Endothelial cell of umbilical vein (primary cell): ENCODE results near the gene JAZF1. TPM values are rescaled to one million over a fixed set of nuclear protein-coding genes. Genes with fewer than 3 reads are reported as not detected.

Experiments
- BruUV-seq: library from RNA; stranded (reverse); fragments of 400-500 nt; replicated peaks from 2 replicates; lab custom pipeline; 2021; lab: Mats Ljungman, UMichigan
- CTCF ChIA-PET: fragments of 300-600, 350-600 bp; sonication (Branson Sonifier 250); formaldehyde crosslinking; loops from one replicate; lab custom pipeline; 2021; ENCODE audit warnings: antibody characterized with exemption, inconsistent platforms; lab: Charles Lee
- POLR2A ChIA-PET: fragments of 300-600, 350-600 bp; sonication (Branson Sonifier 250); formaldehyde crosslinking; loops from one replicate; lab custom pipeline; 2021; ENCODE audit warnings: antibody characterized with exemption, inconsistent platforms; lab: Charles Lee
- DNase-seq: peaks from one replicate; pipeline ENCODE4 v3.0.0-alpha.2; 2011; ENCODE audit warnings: low read depth, low spot score
- FAIRE-seq: peaks from 2 replicates; lab custom pipeline; 2011; peaks lifted over from hg19 to GRCh38; lab: Jason Lieb, UNC
- H2AFZ ChIP-seq: 2 replicates; pipeline ENCODE4 v1.6.0; 2012; ENCODE audit warnings: low read depth, low read length, control low read depth, inconsistent platforms
- H3K27ac ChIP-seq: 2 replicates; pipeline ENCODE4 v1.5.1; 2011; ENCODE audit warnings: low read depth, mild to moderate bottlenecking, control low read depth, low read length, moderate library complexity; ENCODE audit not compliant: insufficient read depth
- H3K27me3 ChIP-seq, 2 experiments: 2 replicates each; pipeline versions ENCODE4 v1.6.0 to v1.6.1; 2011; ENCODE audit warnings: low read length in 2 of 2, mixed read lengths in 1 of 2; ENCODE audit not compliant: control insufficient read depth in 2 of 2, insufficient read depth in 2 of 2
- H3K36me3 ChIP-seq, 2 experiments: 2 replicates in 1 of 2; 3 replicates in 1 of 2; pipeline ENCODE4 v1.5.1; 2011; ENCODE audit warnings: low read length in 2 of 2, mild to moderate bottlenecking in 1 of 2, moderate library complexity in 1 of 2; ENCODE audit not compliant: control insufficient read depth in 2 of 2, insufficient read depth in 2 of 2; ENCODE audit errors: extremely low read depth in 1 of 2
- H3K4me1 ChIP-seq: 3 replicates; pipeline ENCODE4 v1.5.1; 2011; ENCODE audit warnings: mild to moderate bottlenecking, low read length; ENCODE audit not compliant: control insufficient read depth, insufficient read depth; ENCODE audit errors: extremely low read depth
- H3K4me2 ChIP-seq: 2 replicates; pipeline ENCODE4 v1.6.1; 2011; ENCODE audit warnings: low read length, control low read depth, mixed read lengths; ENCODE audit not compliant: insufficient read depth
- H3K4me3 ChIP-seq, 3 experiments: fragments of 200-600 bp in 1 of 3; sonication (generic), shearing (Covaris generic) in 1 of 3; replicated peaks in 1 of 3; 2 replicates each; pipeline ENCODE4 v1.5.1; 2011 to 2016; ENCODE audit warnings: control low read depth in 3 of 3, low read length in 3 of 3, mild to moderate bottlenecking in 2 of 3, inconsistent platforms in 1 of 3, low read depth in 1 of 3, moderate library complexity in 1 of 3; ENCODE audit not compliant: insufficient read depth in 1 of 3
- H3K79me2 ChIP-seq: 2 replicates; pipeline ENCODE4 v1.6.0; 2012; ENCODE audit warnings: low read length, inconsistent platforms; ENCODE audit not compliant: control insufficient read depth, insufficient read depth
- H3K9ac ChIP-seq: replicated peaks from 2 replicates; pipeline ENCODE3; 2011; ENCODE audit warnings: low read length, control low read depth; ENCODE audit not compliant: insufficient read depth; ENCODE audit errors: extremely low read depth
- H3K9me1 ChIP-seq: replicated peaks from 3 replicates; pipeline ENCODE4 v1.6.0; 2011; ENCODE audit warnings: mild to moderate bottlenecking, low read length; ENCODE audit not compliant: control insufficient read depth, insufficient read depth; ENCODE audit errors: extremely low read depth
- H3K9me3 ChIP-seq: replicated peaks from 2 replicates; pipeline ENCODE4 v1.5.1; 2012; ENCODE audit warnings: low read length, inconsistent platforms; ENCODE audit not compliant: control insufficient read depth, insufficient read depth
- H4K20me1 ChIP-seq: replicated peaks from 2 replicates; pipeline ENCODE3; 2011; ENCODE audit warnings: mild to moderate bottlenecking, low read length; ENCODE audit not compliant: control insufficient read depth, insufficient read depth; ENCODE audit errors: extremely low read depth
- EZH2 ChIP-seq: IDR thresholded peaks from 2 replicates; pipeline ENCODE4 v1.6.1; 2012; ENCODE audit warnings: borderline replicate concordance, low read depth, mild to moderate bottlenecking, moderate library complexity, low read length, inconsistent platforms; ENCODE audit not compliant: severe bottlenecking
- FOS ChIP-seq: IDR thresholded peaks from 2 replicates; pipeline ENCODE4 v1.6.1; 2011; ENCODE audit warnings: mild to moderate bottlenecking, low read length, moderate library complexity, borderline replicate concordance; ENCODE audit not compliant: insufficient read depth
- JUN ChIP-seq: IDR thresholded peaks from 2 replicates; pipeline ENCODE4 v1.6.1; 2011; ENCODE audit warnings: borderline replicate concordance, low read depth; ENCODE audit not compliant: insufficient read length, insufficient read depth
- MYC ChIP-seq: IDR thresholded peaks from one replicate; pipeline ENCODE4 v1.6.1; 2011; ENCODE audit warnings: mild to moderate bottlenecking, low read depth, low read length
- POLR2A ChIP-seq: IDR thresholded peaks from 2 replicates; pipeline ENCODE4 v1.6.1; 2012; ENCODE audit warnings: low read depth, mild to moderate bottlenecking, control low read depth, low read length
- dilution Hi-C: fragments of 300-500 bp; cut with MboI; formaldehyde crosslinking; loops from one replicate; pipeline ENCODE4 v1.15.0; 2019; ENCODE audit warnings: low sequenced_read_pairs; ENCODE audit not compliant: extremely low pct_ligation_motif_present
- intact Hi-C: fragments of 100-400 bp; cut with micrococcal nuclease; formaldehyde crosslinking; loops from one replicate; pipeline ENCODE4 v1.10.0; 2022
- polyA plus RNA-seq, 4 experiments: library from polyadenylated mRNA; depleted of rRNA in 3 of 4; stranded (reverse) in 3 of 4; unstranded in 1 of 4; fragments of >200 nt; gene quantifications; 2 replicates each; pipeline versions ENCODE4 v1.2.1 to v1.2.3, GENCODE V29; 2011 to 2012; ENCODE audit warnings: missing spikeins in 1 of 4
- total RNA-seq: library from RNA; stranded (reverse); gene quantifications from 2 replicates; pipeline ENCODE4 v1.2.3, GENCODE V29; 2021
- TF ChIP-seq, protein P1 (sequence below), 2 donors: IDR thresholded peaks; 1 replicate in 1 of 2; 2 replicates in 1 of 2; pipeline ENCODE4 v1.5.1; 2011; ENCODE audit warnings: low read length in 2 of 2, mild to moderate bottlenecking in 2 of 2, moderate library complexity in 2 of 2, control low read depth in 1 of 2, inconsistent platforms in 1 of 2, low read depth in 1 of 2; ENCODE audit not compliant: insufficient read depth in 1 of 2; ENCODE audit errors: extremely low read depth in 1 of 2

JAZF1 gene
- total and polyA plus RNA-seq, 2 donors (not counting 3 experiments of a cell fraction or from before 2014, with no cell fraction given): 2.5 to 16.9 TPM

DNA sequence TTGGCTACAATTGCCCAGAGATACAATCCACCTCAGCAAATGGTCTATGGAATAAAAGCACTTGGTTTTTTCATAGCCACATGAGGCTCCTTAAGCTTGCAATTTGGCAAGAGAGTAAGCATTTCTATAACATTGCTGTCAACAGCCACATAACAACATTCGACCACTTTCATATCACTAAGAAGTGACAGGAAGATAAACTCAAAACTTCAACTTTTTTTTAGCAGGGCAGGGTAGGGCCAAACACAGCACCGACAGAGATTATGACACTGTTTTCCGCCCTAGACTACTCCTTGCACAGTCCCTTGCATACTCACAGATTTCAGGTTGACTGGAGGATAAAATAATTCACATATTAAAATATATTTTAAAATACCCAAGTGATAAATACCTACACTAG lies 185.4 kb downstream of the JAZF1 start:
- Histone ChIP-seq H3K4me1 (peaks cover 7% of the 10 kb centered on the region), H4K20me1 (no peaks in the 10 kb centered on the region), H3K79me2 (no peaks in the 10 kb centered on the region), H2AFZ (no peak overlapping the region), H3K27me3 (no peaks in the 10 kb centered on the region), H3K4me3 (no peak overlapping the region), H3K9me3 (no peaks in the 10 kb centered on the region), H3K4me2 (no peak overlapping the region), H3K27ac (no peak overlapping the region), H3K9ac (no peak overlapping the region), H3K9me1 (no peaks in the 10 kb centered on the region), H3K36me3 (no peaks in the 10 kb centered on the region)
- ChIA-PET CTCF (interaction anchor here (0.7 to 1.4 kb wide), 3 partner anchors 29 to 82 kb away, joined by 3 to 5 read pairs (median 4); no protein-coding TSS in a partner anchor), POLR2A (no interaction called here)
- no peak for FAIRE-seq
- dilution Hi-C loops (no loop called here), intact Hi-C loops (no loop called here)
- no peak for DNase-seq
- BruUV-seq: no TSS peak
- TF ChIP-seq MYC (no peak), POLR2A (no peak), EZH2 (no peak)
- TF ChIP-seq, protein P1, sequence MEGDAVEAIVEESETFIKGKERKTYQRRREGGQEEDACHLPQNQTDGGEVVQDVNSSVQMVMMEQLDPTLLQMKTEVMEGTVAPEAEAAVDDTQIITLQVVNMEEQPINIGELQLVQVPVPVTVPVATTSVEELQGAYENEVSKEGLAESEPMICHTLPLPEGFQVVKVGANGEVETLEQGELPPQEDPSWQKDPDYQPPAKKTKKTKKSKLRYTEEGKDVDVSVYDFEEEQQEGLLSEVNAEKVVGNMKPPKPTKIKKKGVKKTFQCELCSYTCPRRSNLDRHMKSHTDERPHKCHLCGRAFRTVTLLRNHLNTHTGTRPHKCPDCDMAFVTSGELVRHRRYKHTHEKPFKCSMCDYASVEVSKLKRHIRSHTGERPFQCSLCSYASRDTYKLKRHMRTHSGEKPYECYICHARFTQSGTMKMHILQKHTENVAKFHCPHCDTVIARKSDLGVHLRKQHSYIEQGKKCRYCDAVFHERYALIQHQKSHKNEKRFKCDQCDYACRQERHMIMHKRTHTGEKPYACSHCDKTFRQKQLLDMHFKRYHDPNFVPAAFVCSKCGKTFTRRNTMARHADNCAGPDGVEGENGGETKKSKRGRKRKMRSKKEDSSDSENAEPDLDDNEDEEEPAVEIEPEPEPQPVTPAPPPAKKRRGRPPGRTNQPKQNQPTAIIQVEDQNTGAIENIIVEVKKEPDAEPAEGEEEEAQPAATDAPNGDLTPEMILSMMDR (IDR thresholded peaks at IDR 0.05; ENCODE audit: extremely low read depth in 1 of 2, insufficient read depth in 1 of 2, low read depth in 1 of 2, low read length in 2 of 2): no peak

- Histone ChIP-seq H3K27me3 (no peaks in the 10 kb centered on the region), H3K9me1 (no peaks in the 10 kb centered on the region), H3K36me3 (no peaks in the 10 kb centered on the region), H3K4me1 (peaks cover 7% of the 10 kb centered on the region), H2AFZ (no peak overlapping the region), H3K4me3 (no peak overlapping the region), H3K27ac (no peak overlapping the region), H3K4me2 (no peak overlapping the region), H3K9ac (no peak overlapping the region), H3K9me3 (no peaks in the 10 kb centered on the region), H4K20me1 (no peaks in the 10 kb centered on the region), H3K79me2 (no peaks in the 10 kb centered on the region)
- intact Hi-C loops (no loop called here), dilution Hi-C loops (no loop called here)
- no peak for TF ChIP-seq POLR2A
- TF ChIP-seq FOS: peak; percentile 46
- peak; percentile 56 for TF ChIP-seq JUN
- FAIRE-seq (peak; percentile 67), DNase-seq (peak; percentile 51)
- BruUV-seq: no TSS peak
- ChIA-PET POLR2A (no interaction called here), CTCF (interaction anchor here (1.4 kb wide), 1 partner anchor 30 kb away, joined by 4 read pairs; no protein-coding TSS in a partner anchor)
These were observed 186.0 kb downstream of the JAZF1 start for GRCh38 chr7:27994639-27995038.
